GM23338 (cell line): ENCODE measurements around the gene MEIS3. TPM values are rescaled to one million over a fixed set of nuclear protein-coding genes. Genes with fewer than 3 reads are reported as not detected.

Experiments
- ATAC-seq: fragments of 200-7000 bp; cut with Tn5 transposase; 3 replicates; pipeline ENCODE4 v1.9.1; 2020
- DNase-seq: peaks from one replicate; pipeline ENCODE4 v3.0.0-alpha.2; 2015; ENCODE audit warnings: low spot score
- H2AFZ ChIP-seq: fragments of 200-600 bp; sonication (generic); 2 replicates; pipeline ENCODE4 v1.8.0; 2016; ENCODE audit warnings: antibody characterized with exemption, mild to moderate bottlenecking, moderate library complexity
- H3F3A ChIP-seq: fragments of 200-600 bp; sonication (generic); replicated peaks from 2 replicates; pipeline ENCODE4 v1.8.0; 2017; ENCODE audit warnings: antibody characterized with exemption, mixed run types, low read depth
- H3K27ac ChIP-seq: fragments of 200-600 bp; sonication (generic); 2 replicates; pipeline ENCODE4 v1.6.1; 2016; ENCODE audit warnings: low read depth
- H3K27me3 ChIP-seq: fragments of 200-600 bp; sonication (generic); 2 replicates; pipeline ENCODE4 v1.8.0; 2016; ENCODE audit warnings: mild to moderate bottlenecking, mixed run types, moderate library complexity; ENCODE audit not compliant: insufficient read depth
- H3K36me3 ChIP-seq: fragments of 200-600 bp; sonication (generic); 2 replicates; pipeline ENCODE4 v1.8.0; 2016; ENCODE audit warnings: mild to moderate bottlenecking; ENCODE audit not compliant: insufficient read depth
- H3K4me1 ChIP-seq: fragments of 200-600 bp; sonication (generic); 2 replicates; pipeline ENCODE4 v1.8.0; 2016; ENCODE audit warnings: mild to moderate bottlenecking, moderate library complexity; ENCODE audit not compliant: insufficient read depth
- H3K4me2 ChIP-seq: fragments of 200-600 bp; sonication (generic); 2 replicates; pipeline ENCODE4 v1.7.1; 2017; ENCODE audit warnings: mixed run types
- H3K4me3 ChIP-seq: fragments of 200-600 bp; sonication (generic); 2 replicates; pipeline ENCODE4 v1.6.1; 2016; ENCODE audit warnings: mixed run types
- H3K79me2 ChIP-seq: fragments of 200-600 bp; sonication (generic); replicated peaks from 2 replicates; pipeline ENCODE4 v1.8.0; 2017; ENCODE audit warnings: mild to moderate bottlenecking; ENCODE audit not compliant: insufficient read depth
- H3K9me2 ChIP-seq: fragments of 200-600 bp; sonication (generic); 2 replicates; pipeline ENCODE4 v1.8.0; 2017; ENCODE audit not compliant: insufficient read depth
- H4K20me1 ChIP-seq: fragments of 200-600 bp; sonication (generic); replicated peaks from 2 replicates; pipeline ENCODE4 v1.8.0; 2017; ENCODE audit warnings: mild to moderate bottlenecking; ENCODE audit not compliant: insufficient read depth
- H3K27ac Mint-ChIP-seq: 2 replicates; pipeline ENCODE4 v1.8.0; 2020; ENCODE audit warnings: inconsistent platforms, mild to moderate bottlenecking, moderate library complexity, mixed read lengths
- H3K27me3 Mint-ChIP-seq: 3 replicates; pipeline ENCODE4 v1.8.0; 2022; ENCODE audit warnings: low read depth, mild to moderate bottlenecking, moderate library complexity, mixed read lengths, inconsistent platforms; ENCODE audit not compliant: insufficient read depth, poor library complexity
- H3K36me3 Mint-ChIP-seq: 3 replicates; pipeline ENCODE4 v1.8.0; 2021; ENCODE audit warnings: low read depth, mild to moderate bottlenecking, inconsistent platforms, moderate library complexity, mixed read lengths
- H3K4me1 Mint-ChIP-seq: 3 replicates; pipeline ENCODE4 v1.8.0; 2020; ENCODE audit warnings: mild to moderate bottlenecking, inconsistent platforms, mixed read lengths
- H3K4me3 Mint-ChIP-seq: 3 replicates; pipeline ENCODE4 v1.8.0; 2021; ENCODE audit warnings: moderate library complexity, mild to moderate bottlenecking, inconsistent platforms, mixed read lengths
- H3K9me3 Mint-ChIP-seq: 3 replicates; pipeline ENCODE4 v1.8.0; 2020; ENCODE audit warnings: moderate library complexity, mild to moderate bottlenecking, inconsistent platforms, mixed read lengths
- CREB1 ChIP-seq: fragments of 250-450 bp; sonication (Bioruptor Pico); IDR thresholded peaks from 2 replicates; pipeline ENCODE4 v1.5.0; 2020; ENCODE audit warnings: low read depth, mild to moderate bottlenecking, moderate library complexity
- CTCF ChIP-seq, 2 experiments: fragments of 200-600 bp in 1 of 2; sonication (generic) in 1 of 2; conservative IDR thresholded peaks; 2 replicates each; pipeline versions ENCODE4 v1.5.1 to v1.6.1; 2016 to 2017; ENCODE audit warnings: antibody characterized with exemption in 2 of 2, low read depth in 2 of 2, mild to moderate bottlenecking in 2 of 2, moderate library complexity in 1 of 2
- ETS1 ChIP-seq: IDR thresholded peaks from 2 replicates; pipeline ENCODE4 v1.6.1; 2016; ENCODE audit warnings: antibody characterized with exemption
- JUNB ChIP-seq: IDR thresholded peaks from one replicate; pipeline ENCODE4 v1.6.1; 2016; ENCODE audit warnings: antibody characterized with exemption; ENCODE audit not compliant: unreplicated experiment
- POLR2AphosphoS5 ChIP-seq: IDR thresholded peaks from 2 replicates; pipeline ENCODE4 v1.6.1; 2016; ENCODE audit warnings: antibody characterized with exemption, low read depth
- STAT1 ChIP-seq: IDR thresholded peaks from one replicate; pipeline ENCODE4 v1.6.1; 2016; ENCODE audit warnings: antibody characterized with exemption; ENCODE audit not compliant: unreplicated experiment
- ZNF114 ChIP-seq: fragments of 250-450 bp; sonication (Bioruptor Pico); IDR thresholded peaks from 2 replicates; pipeline ENCODE4 v1.5.0; 2020; ENCODE audit warnings: mild to moderate bottlenecking, moderate library complexity
- ZNF331 ChIP-seq: fragments of 250-450 bp; sonication (Bioruptor Pico); IDR thresholded peaks from 2 replicates; pipeline ENCODE4 v1.5.0; 2020; ENCODE audit warnings: low read depth, mild to moderate bottlenecking, moderate library complexity
- ZNF462 ChIP-seq: fragments of 250-450 bp; sonication (Bioruptor Pico); IDR thresholded peaks from 2 replicates; pipeline ENCODE4 v1.5.0; 2020; ENCODE audit warnings: mild to moderate bottlenecking, moderate library complexity
- polyA plus RNA-seq: library from polyadenylated mRNA; unstranded; fragments of >200 nt; fragmentation: Nextera tagmentation; extraction: Ambion mirVana; gene quantifications from 2 replicates; pipeline ENCODE4 v1.2.1, GENCODE V29; 2016
- total RNA-seq: library from RNA; depleted of rRNA; stranded (reverse); fragments of >200 nt; shearing (Covaris generic); gene quantifications from 2 replicates; pipeline ENCODE4 v1.2.3, GENCODE V29; 2014

MEIS3 gene
- total and polyA plus RNA-seq, 2 experiments from 2014 or later: 20.6 to 33.7 TPM

- Histone ChIP-seq H3K27ac (no peak overlapping the region), H4K20me1 (no peaks in the 10 kb centered on the region), H3K4me3 (no peak overlapping the region), H2AFZ (no peak overlapping the region), H3K79me2 (no peaks in the 10 kb centered on the region), H3K9me2 (no peaks in the 10 kb centered on the region), H3K4me1 (peaks cover 11% of the 10 kb centered on the region), H3F3A (peaks cover 3% of the 10 kb centered on the region; the same call in 1 of the 2 replicates), H3K4me2 (no peak overlapping the region), H3K36me3 (no peaks in the 10 kb centered on the region; the same call in 1 of the 2 replicates), H3K27me3 (no peaks in the 10 kb centered on the region; the same call in 1 of the 2 replicates)
- TF ChIP-seq ZNF114 (CRISPR knock-in tag): no peak
- TF ChIP-seq JUNB: no peak
- no peak for TF ChIP-seq POLR2AphosphoS5
- TF ChIP-seq CREB1 (CRISPR knock-in tag): no peak
- TF ChIP-seq CTCF (conservative IDR thresholded peaks at IDR 0.05; ENCODE audit: low read depth in 2 of 2): no peak
- TF ChIP-seq ZNF462 (CRISPR knock-in tag): no peak
- no peak for TF ChIP-seq ETS1
- TF ChIP-seq ZNF331 (CRISPR knock-in tag): no peak
- TF ChIP-seq STAT1: no peak
- DNase-seq: no peak
- Mint-ChIP-seq H3K27ac (no peak overlapping the region), H3K9me3 (peaks cover 4% of the 10 kb centered on the region; the same call in 2 of the 3 replicates), H3K4me3 (peak overlapping the region; percentile 47; the same call in 2 of the 3 replicates), H3K36me3 (peaks cover 7% of the 10 kb centered on the region), H3K27me3 (peaks cover 31% of the 10 kb centered on the region), H3K4me1 (peaks cover 10% of the 10 kb centered on the region; the same call in 2 of the 3 replicates)
- no peak for ATAC-seq
Observed at GRCh38 chr19:47408156-47408938, 11.0 kb downstream of the MEIS3 start.
